Right renal pelvis (tissue), 4 donors: Measurements from ENCODE around the gene CGNL1. TPM values are rescaled to one million over a fixed set of nuclear protein-coding genes. Genes with fewer than 3 reads are reported as not detected.

Experiments
- DNase-seq, 4 donors: peaks; one replicate each; pipeline ENCODE4 v3.0.0-alpha.2; 2013; ENCODE audit warnings: low read depth in 4 of 4, low spot score in 3 of 4, missing footprints in 1 of 4
- polyA plus RNA-seq, 4 donors: library from polyadenylated mRNA; unstranded; fragments of 120-200 nt; gene quantifications; one replicate each; pipeline ENCODE4 v1.2.1, GENCODE V29; 2013; ENCODE audit not compliant: insufficient read length in 4 of 4

The CGNL1 gene
- polyA plus RNA-seq, 4 donors = 57.5 to 67.3 (median 63.9) TPM

- no peak for DNase-seq
Measured at GRCh38 chr15:57382969-57383368, 6.7 kb downstream of the CGNL1 start.

- DNase-seq = no peak
Measured at GRCh38 chr15:57384024-57384423, 7.7 kb downstream of the CGNL1 start.

DNA sequence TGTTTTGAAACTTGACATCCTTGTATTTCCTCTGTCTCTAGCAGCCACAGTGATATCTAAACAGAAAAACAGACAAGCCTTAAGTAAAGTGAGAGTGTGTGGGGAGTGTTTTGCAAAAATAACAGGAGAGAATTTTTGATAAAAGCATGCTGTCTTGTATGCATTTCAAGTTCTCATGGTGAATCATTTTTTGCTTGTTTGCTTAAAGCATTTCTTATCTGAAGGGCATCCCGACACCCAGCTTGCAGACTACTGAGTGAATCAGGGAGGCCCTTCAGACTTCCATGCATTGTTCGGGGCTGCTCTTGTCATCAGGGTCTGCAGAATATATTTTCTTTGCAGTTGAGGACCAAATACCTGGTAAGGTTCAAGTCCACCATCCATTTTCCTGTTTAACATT is 8.5 kb downstream of the CGNL1 start:
- DNase-seq = no peak

GRCh38 chr15:57385923-57386390 is 9.7 kb downstream of the CGNL1 start:
- no peak for DNase-seq

DNA sequence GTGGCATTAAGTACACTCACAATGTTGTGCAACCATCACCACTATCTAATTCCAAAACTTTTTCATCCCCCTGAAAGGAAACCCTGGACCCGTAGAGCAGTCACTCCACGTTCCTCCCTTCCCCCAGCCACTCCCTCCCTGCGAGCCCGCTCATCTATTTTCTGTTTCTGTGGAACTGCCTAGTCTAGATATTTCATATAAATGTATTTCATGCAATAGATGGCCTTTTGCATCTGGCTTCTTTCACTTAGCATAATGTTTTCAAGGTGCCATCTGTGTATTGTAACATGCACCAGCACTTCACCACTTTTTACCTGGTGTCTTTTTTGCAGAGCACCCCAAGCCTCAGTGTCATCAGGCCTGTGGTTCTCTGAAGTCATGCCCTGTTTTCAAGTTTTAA is 10.7 kb downstream of the CGNL1 start:
- DNase-seq = no peak

GRCh38 chr15:57387564-57388076 is 11.3 kb downstream of the CGNL1 start:
- no peak for DNase-seq

DNA sequence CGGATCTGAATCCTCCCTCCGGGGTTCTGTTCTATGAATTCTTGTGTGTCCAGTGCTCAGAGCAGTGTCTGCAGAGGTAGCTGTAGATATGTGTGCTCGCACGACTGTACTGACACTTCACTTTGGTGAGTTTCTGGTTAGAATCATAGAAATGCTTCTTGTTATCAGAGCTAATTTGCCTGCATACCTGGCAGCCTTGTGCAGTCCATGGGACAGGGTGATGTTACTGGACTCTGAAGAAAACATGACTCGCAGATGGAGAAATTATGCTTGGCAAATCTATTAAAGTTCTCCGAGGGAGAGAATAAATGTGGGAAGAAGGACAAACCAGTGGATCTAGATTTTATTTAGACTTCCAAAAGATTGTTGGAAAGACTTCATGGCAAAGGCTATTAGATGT is 12.2 kb downstream of the CGNL1 start:
- no peak for DNase-seq

DNA sequence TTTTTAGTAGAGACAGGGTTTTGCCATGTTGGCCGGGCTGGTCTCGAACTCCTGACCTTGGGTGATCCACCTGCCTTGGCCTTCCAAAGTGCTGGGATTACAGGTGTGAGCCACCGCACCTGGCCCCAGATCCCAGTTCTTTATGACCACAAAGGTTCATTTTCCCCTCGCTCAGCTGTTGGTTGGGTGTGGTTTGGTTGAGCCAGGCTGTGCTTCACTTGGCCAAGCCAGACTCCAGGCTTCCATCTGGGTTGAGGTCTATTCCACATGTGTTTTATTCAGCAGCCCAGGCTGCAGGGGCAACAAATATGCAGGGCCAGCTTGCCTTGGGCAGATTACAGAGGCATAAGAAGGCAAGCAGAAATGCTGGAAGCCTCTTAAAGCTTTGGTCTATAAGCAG is 13.7 kb downstream of the CGNL1 start:
- DNase-seq = no peak

GRCh38 chr15:57390583-57390982 is 14.3 kb downstream of the CGNL1 start:
- DNase-seq = no peak

GRCh38 chr15:57391537-57391936 is 15.2 kb downstream of the CGNL1 start:
- no peak for DNase-seq

- no peak for DNase-seq
Measured at GRCh38 chr15:57393061-57393460, 16.8 kb downstream of the CGNL1 start.

DNA sequence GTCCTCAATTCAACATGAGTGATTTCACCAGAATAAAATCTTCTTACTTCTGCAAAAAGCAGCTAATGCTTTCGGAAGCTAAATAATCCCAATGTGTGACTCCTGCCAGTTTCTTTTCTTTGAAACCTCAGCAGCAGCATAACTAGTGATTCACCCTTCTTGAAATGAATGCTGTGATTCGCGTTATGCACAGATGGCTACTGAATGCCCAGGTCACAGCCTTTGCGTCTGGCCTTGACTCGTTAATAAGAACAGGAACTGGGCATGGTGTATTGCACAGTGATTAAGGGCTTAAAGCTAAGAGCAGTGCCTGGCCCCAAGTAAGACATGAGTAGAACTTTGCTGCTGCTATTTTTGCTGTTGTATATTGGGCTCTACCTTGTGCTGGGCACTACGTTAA is 19.0 kb downstream of the CGNL1 start:
- no peak for DNase-seq

- no peak for DNase-seq
Measured at GRCh38 chr15:57398336-57398735, 22.0 kb downstream of the CGNL1 start.

- DNase-seq = no peak
Measured at GRCh38 chr15:57401546-57401945, 25.2 kb downstream of the CGNL1 start.

DNA sequence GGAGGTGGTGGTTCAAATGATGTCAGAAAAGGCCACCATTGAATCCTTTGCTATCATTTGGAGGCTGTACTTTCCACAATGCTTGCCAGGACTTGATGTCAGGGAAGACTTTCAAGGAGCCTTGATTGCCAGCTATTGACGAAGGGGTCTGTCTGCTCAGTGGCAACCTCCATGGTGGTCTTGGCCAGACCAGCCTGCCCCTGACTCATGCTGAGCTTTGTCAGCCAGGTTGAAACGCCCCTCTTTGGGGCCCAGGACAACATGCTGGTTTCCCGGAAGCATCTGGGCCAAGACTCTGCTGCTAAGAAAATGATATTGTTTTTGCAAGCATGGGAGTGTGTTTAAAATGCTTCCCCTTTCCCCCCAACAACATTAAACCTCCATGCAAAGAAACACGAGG is 26.7 kb downstream of the CGNL1 start:
- no peak for DNase-seq

DNA sequence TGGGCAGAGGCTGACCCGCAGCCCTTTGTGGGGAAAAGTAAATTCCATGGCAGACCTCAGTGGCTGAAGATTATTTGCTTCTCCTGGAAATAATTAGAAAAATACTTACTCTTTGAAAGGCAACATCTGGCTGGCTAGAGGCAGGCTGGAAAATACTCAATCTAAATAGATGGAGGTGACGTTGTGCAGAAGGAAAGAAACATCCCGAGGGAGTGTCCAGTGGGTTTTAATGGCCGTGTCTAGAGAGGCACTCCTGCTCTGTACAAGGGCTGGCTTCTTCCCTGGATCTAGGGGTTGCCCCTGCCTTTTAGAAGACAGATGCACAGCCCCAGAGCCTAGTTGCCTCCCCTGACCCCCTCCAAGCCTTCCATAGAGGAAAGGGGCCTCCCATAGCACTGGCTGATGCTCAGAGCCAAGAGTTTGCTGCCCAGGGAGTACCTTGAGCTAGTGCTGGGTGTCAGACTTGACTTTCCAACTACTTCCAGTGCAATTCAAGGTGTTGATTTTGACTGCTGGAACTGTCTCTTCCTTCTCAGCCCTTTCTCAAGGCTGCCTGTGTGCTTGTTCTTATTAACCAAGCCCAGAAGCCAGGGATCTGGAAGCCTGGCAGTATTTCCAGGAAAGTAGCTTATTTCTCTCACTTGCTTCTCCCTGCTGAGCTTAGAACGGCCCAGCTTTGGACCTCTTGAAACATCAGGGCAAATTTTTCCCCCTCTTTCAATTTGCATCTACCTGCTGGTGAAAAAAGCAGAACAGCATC is 27.4 kb downstream of the CGNL1 start:
- DNase-seq = no peak

GRCh38 chr15:57405133-57405532 is 28.8 kb downstream of the CGNL1 start:
- no peak for DNase-seq

DNA sequence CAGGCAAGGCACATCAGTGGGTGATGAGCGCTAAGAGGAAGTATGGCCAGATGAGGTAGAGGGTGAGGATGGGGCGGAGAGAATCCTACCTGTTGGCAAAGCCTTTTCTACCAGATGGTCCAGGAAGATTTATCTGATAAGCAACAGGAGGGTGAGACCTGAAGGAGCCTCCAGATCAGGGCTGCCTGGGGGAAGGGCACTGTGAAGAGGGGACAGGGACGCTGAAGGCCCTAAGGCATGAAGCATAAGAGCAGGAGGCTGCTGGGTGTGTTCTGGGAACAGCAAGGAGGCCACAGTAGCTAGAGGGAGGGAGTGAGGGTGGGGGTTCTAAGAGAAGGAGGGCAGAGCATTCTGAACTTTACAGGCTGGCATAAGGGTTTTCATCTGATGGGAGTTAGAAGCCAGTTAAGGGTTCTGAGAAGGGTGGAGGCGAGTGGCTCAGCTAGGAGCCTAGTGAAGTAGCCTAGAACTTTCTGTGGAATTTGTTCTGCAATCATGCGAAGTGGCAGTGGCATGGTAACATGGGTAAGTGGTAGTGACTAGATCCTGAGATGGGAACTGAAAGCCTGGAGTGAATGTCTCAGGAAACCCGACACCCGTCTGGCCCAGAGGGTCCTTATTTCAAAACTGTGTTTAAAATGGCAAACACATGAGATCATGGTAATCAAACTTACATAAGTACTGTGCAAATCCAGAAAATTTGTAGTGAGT is 29.9 kb downstream of the CGNL1 start:
- no peak for DNase-seq

DNA sequence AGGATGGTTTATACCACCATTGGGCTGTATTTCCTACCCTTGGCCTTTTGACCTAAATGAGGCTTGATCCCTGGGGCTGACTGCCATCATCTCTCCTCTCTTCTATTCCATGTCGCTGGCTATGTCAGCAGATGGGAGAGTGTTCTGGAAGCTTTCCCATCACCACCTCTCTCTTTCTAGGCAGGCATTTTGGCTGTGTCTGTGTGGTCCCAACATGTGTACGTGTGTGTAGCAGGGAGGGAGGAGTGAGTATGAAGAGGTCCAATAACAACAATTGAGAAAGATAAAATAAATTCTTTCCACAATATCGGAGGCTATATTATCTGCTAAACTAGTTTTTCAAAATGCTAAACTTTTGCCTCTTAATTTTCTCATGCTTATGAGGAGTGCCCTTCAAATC is 34.1 kb downstream of the CGNL1 start:
- no peak for DNase-seq

GRCh38 chr15:57411945-57412768 is 35.9 kb downstream of the CGNL1 start:
- DNase-seq = no peak

- DNase-seq = no peak
Measured at GRCh38 chr15:57415602-57416001, 39.3 kb downstream of the CGNL1 start.
